OCI-LY7 (cell line): Measurements from ENCODE around the gene CCT7.

Source experiments
- CTCF ChIP-seq: fragments of 200-600 bp; sonication (generic); conservative IDR thresholded peaks from 2 replicates; pipeline ENCODE4 v1.5.1; 2014; ENCODE audit warnings: mild to moderate bottlenecking, antibody characterized with exemption, low read length, moderate library complexity, mixed read lengths
- EZH2phosphoT487 ChIP-seq: fragments of 200-600 bp; sonication (generic); IDR thresholded peaks from 2 replicates; pipeline ENCODE4 v1.6.1; 2018; ENCODE audit warnings: low read depth, borderline replicate concordance, mild to moderate bottlenecking, mixed run types, antibody characterized with exemption, low read length, moderate library complexity, mixed read lengths

GRCh38 chr2:73215254-73215653, 18.9 kb upstream of the CCT7 start:
- no peak for TF ChIP-seq CTCF
- no peak for TF ChIP-seq EZH2phosphoT487
